GM23248 (cell line): Measurements from ENCODE around the gene LY6G6D.

Experiments used
- EZH2 ChIP-seq: fragments of 200-600 bp; sonication (generic); IDR thresholded peaks from 2 replicates; pipeline ENCODE4 v1.6.1; 2018; ENCODE audit warnings: antibody characterized with exemption, mild to moderate bottlenecking; ENCODE audit not compliant: insufficient read depth, poor library complexity, severe bottlenecking
- EZH2phosphoT487 ChIP-seq: fragments of 200-600 bp; sonication (generic); IDR thresholded peaks from 2 replicates; pipeline ENCODE4 v1.6.1; 2018; ENCODE audit warnings: antibody characterized with exemption, moderate library complexity, mild to moderate bottlenecking, low read depth; ENCODE audit not compliant: insufficient read depth

- TF ChIP-seq EZH2 (no peak), EZH2phosphoT487 (no peak)
These were observed 24.7 kb downstream of the LY6G6D start, which contains the start of gene MSH5 for GRCh38 chr6:31739639-31740396.
